ENCODE data around the gene MEIS2.

The MEIS2 gene

GRCh38 chr15:37100109-37100965 lies at the start of gene MEIS2:
Gene MEIS2, minus strand, starts transcription at chr15:37100549. Its CDS starts 1,083 bp downstream, at chr15:37099466.
- TF ChIP-seq, protein P1, sequence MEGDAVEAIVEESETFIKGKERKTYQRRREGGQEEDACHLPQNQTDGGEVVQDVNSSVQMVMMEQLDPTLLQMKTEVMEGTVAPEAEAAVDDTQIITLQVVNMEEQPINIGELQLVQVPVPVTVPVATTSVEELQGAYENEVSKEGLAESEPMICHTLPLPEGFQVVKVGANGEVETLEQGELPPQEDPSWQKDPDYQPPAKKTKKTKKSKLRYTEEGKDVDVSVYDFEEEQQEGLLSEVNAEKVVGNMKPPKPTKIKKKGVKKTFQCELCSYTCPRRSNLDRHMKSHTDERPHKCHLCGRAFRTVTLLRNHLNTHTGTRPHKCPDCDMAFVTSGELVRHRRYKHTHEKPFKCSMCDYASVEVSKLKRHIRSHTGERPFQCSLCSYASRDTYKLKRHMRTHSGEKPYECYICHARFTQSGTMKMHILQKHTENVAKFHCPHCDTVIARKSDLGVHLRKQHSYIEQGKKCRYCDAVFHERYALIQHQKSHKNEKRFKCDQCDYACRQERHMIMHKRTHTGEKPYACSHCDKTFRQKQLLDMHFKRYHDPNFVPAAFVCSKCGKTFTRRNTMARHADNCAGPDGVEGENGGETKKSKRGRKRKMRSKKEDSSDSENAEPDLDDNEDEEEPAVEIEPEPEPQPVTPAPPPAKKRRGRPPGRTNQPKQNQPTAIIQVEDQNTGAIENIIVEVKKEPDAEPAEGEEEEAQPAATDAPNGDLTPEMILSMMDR (IDR thresholded peaks at IDR 0.05; ENCODE audit: low read depth, low read length) = no peak
- H3K4me3 ChIP-seq (replicated peaks in 1 of 2; ENCODE audit: low read depth in 2 of 2, low read length in 2 of 2) = peak within 1 kb of the TSS; percentile 89 to 90
- DNase-seq (ENCODE audit: low read depth in 2 of 2) = peak; percentile 92 to 99

GRCh38 chr15:37149146-37149545 lies 48.8 kb upstream of the MEIS2 start:
- no peak for DNase-seq (ENCODE audit: low read depth in 2 of 2)
- no peak overlapping the region for H3K4me3 ChIP-seq (replicated peaks in 1 of 2; ENCODE audit: low read depth in 2 of 2, low read length in 2 of 2)
- TF ChIP-seq, protein P1 (IDR thresholded peaks at IDR 0.05; ENCODE audit: low read depth, low read length) = no peak

DNA sequence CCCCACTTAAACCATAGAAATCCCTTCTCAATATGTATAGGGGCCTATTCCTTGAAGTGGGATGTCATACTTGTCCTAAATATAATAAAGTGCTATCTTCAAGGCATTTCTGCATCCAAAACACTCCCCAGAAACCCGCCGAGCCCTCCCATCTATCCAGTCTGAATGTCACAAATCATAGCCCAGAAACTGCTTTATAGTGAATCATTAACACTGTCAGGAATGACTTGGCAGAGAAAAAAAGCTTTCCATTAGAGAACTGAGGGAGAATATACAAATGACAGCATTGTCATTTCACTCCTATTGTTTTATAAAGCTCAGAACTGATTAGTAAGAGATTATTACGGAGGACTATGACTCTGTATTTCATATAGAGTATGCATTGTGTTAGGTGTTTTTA lies 48.4 kb upstream of the MEIS2 start:
- TF ChIP-seq, protein P1 (IDR thresholded peaks at IDR 0.05; ENCODE audit: low read depth, low read length) = no peak
- H3K4me3 ChIP-seq (replicated peaks in 1 of 2; ENCODE audit: low read depth in 2 of 2, low read length in 2 of 2) = no peak overlapping the region
- DNase-seq (ENCODE audit: low read depth in 2 of 2) = no peak

- TF ChIP-seq, protein P1 (IDR thresholded peaks at IDR 0.05; ENCODE audit: low read depth, low read length) = no peak
- DNase-seq (ENCODE audit: low read depth in 2 of 2) = no peak
- H3K4me3 ChIP-seq (replicated peaks in 1 of 2; ENCODE audit: low read depth in 2 of 2, low read length in 2 of 2) = no peak overlapping the region
Observed at GRCh38 chr15:37143351-37143750, 43.0 kb upstream of the MEIS2 start.

- TF ChIP-seq, protein P1 (IDR thresholded peaks at IDR 0.05; ENCODE audit: low read depth, low read length) = no peak
- no peak overlapping the region for H3K4me3 ChIP-seq (replicated peaks in 1 of 2; ENCODE audit: low read depth in 2 of 2, low read length in 2 of 2)
- no peak for DNase-seq (ENCODE audit: low read depth in 2 of 2)
Observed at GRCh38 chr15:37142371-37142770, 42.0 kb upstream of the MEIS2 start.

DNA sequence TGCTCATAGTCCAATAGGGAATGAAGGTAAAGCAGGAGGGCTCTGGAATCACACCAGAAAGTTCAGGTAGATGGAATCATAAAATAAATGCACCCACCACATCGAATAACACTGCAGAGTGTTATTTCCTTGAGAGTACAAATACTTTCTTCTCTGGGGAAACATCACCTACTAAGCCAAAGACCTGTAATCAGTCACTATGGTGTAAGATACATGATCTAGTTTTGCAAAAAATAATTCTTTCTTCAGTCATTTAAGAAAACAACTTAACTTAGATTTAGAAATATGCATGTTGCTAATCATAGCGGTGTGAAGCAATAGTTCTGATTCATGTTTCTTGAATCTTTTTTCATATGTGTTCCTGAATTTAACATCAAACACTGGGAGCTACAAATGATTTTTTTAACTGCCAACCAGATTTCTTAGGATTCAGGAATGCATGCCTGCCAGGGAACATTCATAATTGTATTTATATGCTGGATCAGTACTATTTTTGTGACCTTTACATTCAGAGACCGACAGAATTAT lies 40.2 kb upstream of the MEIS2 start:
- TF ChIP-seq, protein P1 (IDR thresholded peaks at IDR 0.05; ENCODE audit: low read depth, low read length) = no peak
- peak in 1 of 2 donors; percentile 49 for DNase-seq (ENCODE audit: low read depth in 2 of 2)

More for the DNA sequence above, 40.2 kb upstream of the MEIS2 start:
- no peak overlapping the region for H3K4me3 ChIP-seq (replicated peaks in 1 of 2; ENCODE audit: low read depth in 2 of 2, low read length in 2 of 2)
